Activated CD8-positive, alpha-beta T cell treated with anti-CD3 and anti-CD28 coated beads for 36 hours (primary cell): Measurements from ENCODE around the gene GTPBP1. TPM values are rescaled to one million over a fixed set of nuclear protein-coding genes. Genes with fewer than 3 reads are reported as not detected.

Source experiments
- ATAC-seq: fragments of 200-7000 bp; cut with Tn5 transposase; one replicate; pipeline ENCODE4 v1.10.0; 2021; ENCODE audit warnings: mild to moderate bottlenecking, moderate library complexity
- CTCF ChIA-PET: fragments of 350-600 bp; sonication (Branson Sonifier 250); formaldehyde crosslinking; loops from one replicate; lab custom pipeline; 2021; ENCODE audit warnings: antibody characterized with exemption; lab: Charles Lee
- POLR2A ChIA-PET: fragments of 350-600 bp; sonication (Branson Sonifier 250); formaldehyde crosslinking; loops from one replicate; lab custom pipeline; 2021; ENCODE audit warnings: antibody characterized with exemption; lab: Charles Lee
- DNase-seq: peaks from one replicate; pipeline ENCODE4 v3.0.0-alpha.2; 2020
- H3K27ac Mint-ChIP-seq: one replicate; pipeline ENCODE4 v1.8.0; 2021; ENCODE audit warnings: mild to moderate bottlenecking, mixed read lengths
- H3K27me3 Mint-ChIP-seq: one replicate; pipeline ENCODE4 v1.8.0; 2021; ENCODE audit warnings: mixed read lengths
- H3K36me3 Mint-ChIP-seq: one replicate; pipeline ENCODE4 v1.8.0; 2021; ENCODE audit warnings: low read depth, mixed read lengths
- H3K4me1 Mint-ChIP-seq: one replicate; pipeline ENCODE4 v1.8.0; 2021; ENCODE audit warnings: low read depth, mixed read lengths
- H3K4me3 Mint-ChIP-seq: one replicate; pipeline ENCODE4 v1.8.0; 2021; ENCODE audit warnings: mild to moderate bottlenecking, moderate library complexity, mixed read lengths
- H3K9me3 Mint-ChIP-seq: one replicate; pipeline ENCODE4 v1.8.0; 2021; ENCODE audit warnings: mixed read lengths
- intact Hi-C: fragments of 100-400 bp; cut with micrococcal nuclease; formaldehyde crosslinking; loops from one replicate; pipeline ENCODE4 v1.10.0; 2022
- total RNA-seq, 2 experiments: library from RNA; stranded (reverse); gene quantifications; one replicate each; pipeline ENCODE4 v1.2.3, GENCODE V29; 2021
- TF ChIP-seq, protein P1 (sequence below): fragments of 200-600 bp; IDR thresholded peaks from one replicate; pipeline ENCODE4 v1.8.0; 2022; ENCODE audit warnings: antibody characterized with exemption, mild to moderate bottlenecking

The GTPBP1 gene
- total RNA-seq, 2 experiments from 2014 or later, result 93.3 to 97.6 TPM

DNA sequence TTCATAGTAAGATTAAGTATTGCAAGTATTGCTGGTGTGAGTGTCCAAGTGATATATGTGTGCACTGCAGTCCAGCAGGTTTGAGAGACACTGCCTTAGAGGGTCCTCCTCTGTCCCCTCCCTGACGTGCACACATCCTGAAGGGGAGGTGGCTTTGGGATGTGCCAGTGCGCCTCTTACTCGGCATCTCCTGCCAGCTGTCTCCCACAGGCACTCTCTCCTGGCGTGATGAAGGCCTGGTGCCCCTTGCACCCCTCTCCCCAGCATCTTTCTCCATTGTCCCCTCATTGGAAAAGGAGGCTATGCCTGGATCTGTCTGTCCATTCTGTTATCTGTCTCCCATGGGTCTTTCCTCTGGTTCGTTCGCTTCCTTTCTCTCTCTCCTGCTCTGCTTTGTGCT lies 24.2 kb downstream of the GTPBP1 start:
- CTCF ChIA-PET, result interaction anchor here (0.7 to 1.0 kb wide), 3 partner anchors 22 to 140 kb away, joined by 3 to 4 read pairs (median 3); no protein-coding TSS in a partner anchor

DNA sequence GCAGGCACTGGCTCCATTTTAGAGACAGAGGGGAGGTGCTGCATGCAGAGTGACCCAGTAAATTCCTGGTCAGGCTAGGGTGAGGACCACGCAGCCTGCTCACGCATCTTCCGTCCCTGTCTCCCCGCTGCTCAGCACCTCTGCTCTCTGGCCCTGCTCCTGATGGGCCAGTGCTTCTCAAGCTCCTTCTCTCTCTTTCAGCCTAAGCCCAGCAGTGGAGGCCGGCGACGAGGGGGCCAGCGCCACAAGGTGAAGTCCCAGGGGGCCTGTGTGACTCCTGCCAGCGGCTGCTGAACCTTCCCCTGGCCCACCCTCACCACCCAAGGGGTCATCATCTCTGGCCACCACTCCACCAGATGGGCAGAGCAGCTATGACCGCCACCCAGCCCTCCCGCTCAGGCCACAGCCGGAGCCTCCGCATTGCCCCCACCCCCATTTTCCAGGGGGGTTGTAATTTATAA lies 24.7 kb downstream of the GTPBP1 start:
- POLR2A ChIA-PET, result interaction anchor here (2.4 to 41.0 kb wide), 3 partner anchors 7 to 30 kb away, joined by 6 to 905 read pairs (median 905); partner anchors contain the start of genes GTPBP1, JOSD1 and SUN2
- no peak overlapping the region for H3K4me3 Mint-ChIP-seq
- DNase-seq (no peak), ATAC-seq (no peak)
- TF ChIP-seq, protein P1, sequence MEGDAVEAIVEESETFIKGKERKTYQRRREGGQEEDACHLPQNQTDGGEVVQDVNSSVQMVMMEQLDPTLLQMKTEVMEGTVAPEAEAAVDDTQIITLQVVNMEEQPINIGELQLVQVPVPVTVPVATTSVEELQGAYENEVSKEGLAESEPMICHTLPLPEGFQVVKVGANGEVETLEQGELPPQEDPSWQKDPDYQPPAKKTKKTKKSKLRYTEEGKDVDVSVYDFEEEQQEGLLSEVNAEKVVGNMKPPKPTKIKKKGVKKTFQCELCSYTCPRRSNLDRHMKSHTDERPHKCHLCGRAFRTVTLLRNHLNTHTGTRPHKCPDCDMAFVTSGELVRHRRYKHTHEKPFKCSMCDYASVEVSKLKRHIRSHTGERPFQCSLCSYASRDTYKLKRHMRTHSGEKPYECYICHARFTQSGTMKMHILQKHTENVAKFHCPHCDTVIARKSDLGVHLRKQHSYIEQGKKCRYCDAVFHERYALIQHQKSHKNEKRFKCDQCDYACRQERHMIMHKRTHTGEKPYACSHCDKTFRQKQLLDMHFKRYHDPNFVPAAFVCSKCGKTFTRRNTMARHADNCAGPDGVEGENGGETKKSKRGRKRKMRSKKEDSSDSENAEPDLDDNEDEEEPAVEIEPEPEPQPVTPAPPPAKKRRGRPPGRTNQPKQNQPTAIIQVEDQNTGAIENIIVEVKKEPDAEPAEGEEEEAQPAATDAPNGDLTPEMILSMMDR, result no peak
- peaks cover 15% of the 10 kb centered on the region for H3K4me1 Mint-ChIP-seq
- H3K27ac Mint-ChIP-seq, result no peak overlapping the region
- intact Hi-C loops, result no loop called here
- H3K27me3 Mint-ChIP-seq, result no peaks in the 10 kb centered on the region
- CTCF ChIA-PET, result interaction anchor here (1.5 kb wide), 1 partner anchor 38 kb away, joined by 4 read pairs; no protein-coding TSS in a partner anchor
- no peaks in the 10 kb centered on the region for H3K9me3 Mint-ChIP-seq
- peaks cover 43% of the 10 kb centered on the region for H3K36me3 Mint-ChIP-seq

More for the DNA sequence above, 24.2 kb downstream of the GTPBP1 start:
- Mint-ChIP-seq H3K9me3 (no peaks in the 10 kb centered on the region), H3K27me3 (no peaks in the 10 kb centered on the region), H3K4me1 (peaks cover 10% of the 10 kb centered on the region), H3K27ac (no peak overlapping the region), H3K36me3 (peaks cover 47% of the 10 kb centered on the region), H3K4me3 (no peak overlapping the region)
- no peak for DNase-seq
- intact Hi-C loops, result no loop called here
- POLR2A ChIA-PET, result interaction anchor here (2.4 to 41.0 kb wide), 3 partner anchors 6 to 30 kb away, joined by 6 to 905 read pairs (median 905); partner anchors contain the start of genes GTPBP1, JOSD1 and SUN2
- TF ChIP-seq, protein P1, result no peak
- no peak for ATAC-seq

DNA sequence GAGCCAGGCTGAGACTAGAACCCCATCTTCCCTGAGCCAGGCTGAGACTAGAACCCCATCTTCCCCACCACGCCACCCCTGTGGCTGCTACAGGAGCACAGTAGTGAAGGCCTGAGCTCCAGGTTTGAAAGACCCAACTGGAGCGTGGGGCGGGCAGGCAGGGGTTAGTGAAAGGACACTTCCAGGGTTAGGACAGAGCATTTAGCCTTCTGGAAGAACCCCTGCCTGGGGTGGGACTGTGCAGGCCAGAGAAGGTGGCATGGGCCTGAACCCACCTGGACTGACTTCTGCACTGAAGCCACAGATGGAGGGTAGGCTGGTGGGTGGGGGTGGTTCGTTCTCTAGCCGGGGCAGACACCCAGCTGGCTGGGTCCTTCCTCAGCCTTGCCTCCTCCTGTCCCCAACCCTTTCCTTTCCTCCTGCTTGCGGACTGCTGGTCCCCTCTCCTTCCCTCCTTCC lies 26.0 kb downstream of the GTPBP1 start:
- Mint-ChIP-seq H3K4me1 (peaks cover 26% of the 10 kb centered on the region), H3K27ac (no peak overlapping the region), H3K4me3 (no peak overlapping the region), H3K36me3 (peaks cover 43% of the 10 kb centered on the region), H3K9me3 (no peaks in the 10 kb centered on the region), H3K27me3 (no peaks in the 10 kb centered on the region)
- DNase-seq (no peak), ATAC-seq (no peak)
- intact Hi-C loops, result no loop called here
- TF ChIP-seq, protein P1, result no peak
- ChIA-PET POLR2A (interaction anchor here (0.5 to 41.0 kb wide), 4 partner anchors 8 to 103 kb away, joined by 3 to 905 read pairs (median 454); partner anchors contain the start of genes GTPBP1 and SUN2), CTCF (interaction anchor here (1.5 to 6.2 kb wide), 5 partner anchors 10 to 37 kb away, joined by 4 to 73 read pairs (median 33); no protein-coding TSS in a partner anchor)

DNA sequence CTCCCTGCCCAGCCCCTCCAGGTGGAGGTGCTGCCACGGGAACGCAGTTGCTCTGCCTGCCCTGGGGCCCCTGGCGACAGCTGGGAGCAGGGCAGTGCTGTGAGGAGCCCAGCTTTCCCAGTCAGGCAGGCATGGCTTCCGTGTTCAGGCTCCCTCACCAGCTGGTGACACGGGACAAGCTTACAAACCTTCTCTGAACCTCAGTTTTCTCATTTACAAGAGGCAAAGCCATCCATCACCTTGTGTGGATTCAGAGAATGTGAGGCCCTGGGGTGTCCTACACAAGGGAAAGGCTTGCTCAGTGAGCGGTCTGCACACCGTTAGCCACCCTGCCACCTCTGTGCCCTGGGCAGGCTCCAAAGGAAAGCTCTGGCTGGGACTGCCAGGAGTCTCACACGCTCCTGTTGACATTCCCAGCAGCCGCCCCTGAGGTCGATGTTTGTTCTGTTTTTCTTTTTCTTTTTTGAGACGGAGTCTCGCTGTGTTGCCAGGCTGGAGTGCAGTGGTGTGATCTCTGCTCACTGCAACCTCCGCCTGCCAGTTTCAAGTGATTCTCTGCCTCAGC lies 26.6 kb downstream of the GTPBP1 start:
- no peak overlapping the region for H3K4me3 Mint-ChIP-seq
- H3K4me1 Mint-ChIP-seq, result peaks cover 31% of the 10 kb centered on the region
- DNase-seq, result no peak
- no peak for ATAC-seq
- CTCF ChIA-PET, result interaction anchor here (1.1 to 6.2 kb wide), 9 partner anchors 10 to 680 kb away, joined by 3 to 73 read pairs (median 8); no protein-coding TSS in a partner anchor
- H3K9me3 Mint-ChIP-seq, result no peaks in the 10 kb centered on the region
- H3K27ac Mint-ChIP-seq, result no peak overlapping the region
- H3K36me3 Mint-ChIP-seq, result peaks cover 46% of the 10 kb centered on the region
- TF ChIP-seq, protein P1, result no peak
- intact Hi-C loops, result no loop called here
- no peaks in the 10 kb centered on the region for H3K27me3 Mint-ChIP-seq
- POLR2A ChIA-PET, result interaction anchor here (0.5 to 41.0 kb wide), 3 partner anchors 8 to 102 kb away, joined by 3 to 905 read pairs (median 905); partner anchors contain the start of genes GTPBP1 and SUN2
